Measurements from ENCODE around the gene SFTPA2.

The SFTPA2 gene

GRCh38 chr10:79560160-79560709 is at the start of gene SFTPA2:
TSS of gene SFTPA2 (minus strand) at chr10:79560407. CDS start at chr10:79559483, 924 bp downstream.
- 0 out of 2 replicates have a peak within 1 kb of the TSS, but pooled peaks have one; percentile 87 for H3K4me2 ChIP-seq (ENCODE audit: low read length)

GRCh38 chr10:79608505-79609375 is 48.5 kb upstream of the SFTPA2 start:
- Histone ChIP-seq H3K27ac (ENCODE audit: low read length) (no peak overlapping the region), H3K4me3 (ENCODE audit: low read length) (no peak overlapping the region), H3K36me3 (replicated peaks; ENCODE audit: low read depth, low read length) (no peaks in the 10 kb centered on the region), H2AFZ (ENCODE audit: low read depth, low read length) (0 out of 2 replicates have a peak overlapping the region, but pooled peaks have one; percentile 58), H3K9me3 (ENCODE audit: insufficient read depth, low read length) (no peaks in the 10 kb centered on the region), H3K4me1 (ENCODE audit: low read length) (peaks cover 28% of the 10 kb centered on the region), H3K27me3 (ENCODE audit: low read depth, low read length) (no peaks in the 10 kb centered on the region), H3K9ac (ENCODE audit: low read length) (no peak overlapping the region), H3K4me2 (ENCODE audit: low read length) (peak overlapping the region; percentile 30), H3K79me2 (ENCODE audit: low read length) (no peaks in the 10 kb centered on the region), H4K20me1 (ENCODE audit: insufficient read depth, low read length) (no peaks in the 10 kb centered on the region)
- no peak for TF ChIP-seq EZH2phosphoT487 (IDR thresholded peaks at IDR 0.05; ENCODE audit: low read depth)
- peak; percentile 80 for TF ChIP-seq CTCF (IDR thresholded peaks at IDR 0.05; ENCODE audit: low read depth, low read length)

More at GRCh38 chr10:79560160-79560709, at the start of gene SFTPA2:
- H2AFZ ChIP-seq (ENCODE audit: low read depth, low read length) = no peak within 1 kb of the TSS
- H3K27me3 ChIP-seq (ENCODE audit: low read depth, low read length) = no peaks in the 10 kb centered on the region
- H3K9me3 ChIP-seq (ENCODE audit: insufficient read depth, low read length) = no peaks in the 10 kb centered on the region
- no peaks in the 10 kb centered on the region for H4K20me1 ChIP-seq (ENCODE audit: insufficient read depth, low read length)
- H3K9ac ChIP-seq (ENCODE audit: low read length) = no peak within 1 kb of the TSS
- no peaks in the 10 kb centered on the region for H3K36me3 ChIP-seq (replicated peaks; ENCODE audit: low read depth, low read length)
- H3K4me1 ChIP-seq (ENCODE audit: low read length) = peaks cover 40% of the 10 kb centered on the region
- no peak for TF ChIP-seq CTCF (IDR thresholded peaks at IDR 0.05; ENCODE audit: low read depth, low read length)
- TF ChIP-seq EZH2phosphoT487 (IDR thresholded peaks at IDR 0.05; ENCODE audit: low read depth) = no peak
- no peak within 1 kb of the TSS for H3K4me3 ChIP-seq (ENCODE audit: low read length)
- no peak within 1 kb of the TSS for H3K27ac ChIP-seq (ENCODE audit: low read length)
- no peaks in the 10 kb centered on the region for H3K79me2 ChIP-seq (ENCODE audit: low read length)

GRCh38 chr10:79605308-79605707 is 45.1 kb upstream of the SFTPA2 start:
- TF ChIP-seq CTCF (IDR thresholded peaks at IDR 0.05; ENCODE audit: low read depth, low read length) = no peak
- H3K9me3 ChIP-seq (ENCODE audit: insufficient read depth, low read length) = no peaks in the 10 kb centered on the region
- no peaks in the 10 kb centered on the region for H4K20me1 ChIP-seq (ENCODE audit: insufficient read depth, low read length)
- H3K27ac ChIP-seq (ENCODE audit: low read length) = no peak overlapping the region
- H3K4me3 ChIP-seq (ENCODE audit: low read length) = no peak overlapping the region
- H2AFZ ChIP-seq (ENCODE audit: low read depth, low read length) = no peak overlapping the region
- H3K27me3 ChIP-seq (ENCODE audit: low read depth, low read length) = no peaks in the 10 kb centered on the region
- H3K9ac ChIP-seq (ENCODE audit: low read length) = no peak overlapping the region
- H3K4me1 ChIP-seq (ENCODE audit: low read length) = peaks cover 45% of the 10 kb centered on the region
- no peak overlapping the region for H3K4me2 ChIP-seq (ENCODE audit: low read length)
- no peaks in the 10 kb centered on the region for H3K79me2 ChIP-seq (ENCODE audit: low read length)
- H3K36me3 ChIP-seq (replicated peaks; ENCODE audit: low read depth, low read length) = no peaks in the 10 kb centered on the region

- Histone ChIP-seq H3K4me1 (ENCODE audit: low read length) (peaks cover 36% of the 10 kb centered on the region), H3K27me3 (ENCODE audit: low read depth, low read length) (no peaks in the 10 kb centered on the region), H3K79me2 (ENCODE audit: low read length) (no peaks in the 10 kb centered on the region), H3K27ac (ENCODE audit: low read length) (no peak overlapping the region), H2AFZ (ENCODE audit: low read depth, low read length) (no peak overlapping the region), H3K4me3 (ENCODE audit: low read length) (no peak overlapping the region), H3K36me3 (replicated peaks; ENCODE audit: low read depth, low read length) (no peaks in the 10 kb centered on the region), H3K9ac (ENCODE audit: low read length) (no peak overlapping the region), H4K20me1 (ENCODE audit: insufficient read depth, low read length) (no peaks in the 10 kb centered on the region), H3K4me2 (ENCODE audit: low read length) (no peak overlapping the region), H3K9me3 (ENCODE audit: insufficient read depth, low read length) (no peaks in the 10 kb centered on the region)
- TF ChIP-seq EZH2phosphoT487 (IDR thresholded peaks at IDR 0.05; ENCODE audit: low read depth) (no peak), CTCF (IDR thresholded peaks at IDR 0.05; ENCODE audit: low read depth, low read length) (no peak)
These were observed 44.1 kb upstream of the SFTPA2 start for GRCh38 chr10:79604294-79604693.

All from OCI-LY3 (cell line).